Spleen (tissue), 7 donors: Measurements from ENCODE around the gene RPEL1.

ENCODE experiments used
- CTCF ChIP-seq, 11 experiments: fragments of 200-600 bp in 7 of 11; fragments of 450-650 bp in 4 of 11; sonication (generic) in 4 of 11; IDR thresholded peaks in 8 of 11; conservative IDR thresholded peaks in 3 of 11; 1 replicate in 7 of 11; 2 replicates in 4 of 11; pipeline versions ENCODE4 v1.4.0 to v1.8.0; 2016 to 2021; ENCODE audit warnings: antibody characterized with exemption in 11 of 11, inconsistent platforms in 4 of 11, mild to moderate bottlenecking in 1 of 11
- POLR2A ChIP-seq, 3 donors: fragments of 450-650 bp; IDR thresholded peaks; one replicate each; pipeline ENCODE4 v1.5.1; 2017; ENCODE audit warnings: antibody characterized with exemption in 3 of 3, mild to moderate bottlenecking in 1 of 3
- POLR2AphosphoS5 ChIP-seq, 3 donors: sonication (generic); formaldehyde crosslinking; IDR thresholded peaks; one replicate each; pipeline ENCODE4 v1.5.1; 2017; ENCODE audit warnings: antibody characterized with exemption in 3 of 3
- donor health status: DM: no; HTN: no; CAD: no; lungs with moderate emphysema.
- donor health status: DM: no; HTN: no; CAD: no.
- donor health status: DM: no; HTN: no; CAD: no.

DNA sequence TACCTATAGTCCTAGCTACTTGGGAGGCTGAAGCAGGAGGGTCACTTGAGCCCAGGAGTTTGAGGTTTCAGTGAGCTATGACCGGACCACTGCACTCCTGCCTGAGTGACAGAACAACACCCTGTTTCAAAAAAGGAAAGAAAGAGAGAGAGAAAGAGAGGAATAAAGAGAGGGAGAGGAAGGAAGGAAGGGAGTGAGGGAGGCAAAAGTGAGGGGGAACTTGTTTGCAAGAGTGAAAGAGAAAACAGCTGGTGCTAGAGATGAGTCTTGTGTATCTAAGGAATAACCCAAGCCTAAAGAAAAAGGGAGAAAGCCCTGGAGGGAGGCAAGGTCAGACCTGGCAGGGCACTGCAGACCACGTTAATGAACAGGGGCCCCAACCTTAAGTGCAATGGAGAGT lies 47.8 kb upstream of the RPEL1 start:
- TF ChIP-seq CTCF (IDR thresholded peaks at IDR 0.05 in 8 of 11, conservative IDR thresholded peaks at IDR 0.05 in 3 of 11) (no peak), POLR2AphosphoS5 (IDR thresholded peaks at IDR 0.05) (no peak), POLR2A (IDR thresholded peaks at IDR 0.05) (no peak)
